NCI-H748 treated with DMSO at 0.1 percent for 48 hours (cell line): ENCODE data around the gene SLC9A9.

Source experiments
- DNase-seq: peaks from one replicate; lab custom pipeline; 2025; lab: John Stamatoyannopoulos, UW

The SLC9A9 gene

DNA sequence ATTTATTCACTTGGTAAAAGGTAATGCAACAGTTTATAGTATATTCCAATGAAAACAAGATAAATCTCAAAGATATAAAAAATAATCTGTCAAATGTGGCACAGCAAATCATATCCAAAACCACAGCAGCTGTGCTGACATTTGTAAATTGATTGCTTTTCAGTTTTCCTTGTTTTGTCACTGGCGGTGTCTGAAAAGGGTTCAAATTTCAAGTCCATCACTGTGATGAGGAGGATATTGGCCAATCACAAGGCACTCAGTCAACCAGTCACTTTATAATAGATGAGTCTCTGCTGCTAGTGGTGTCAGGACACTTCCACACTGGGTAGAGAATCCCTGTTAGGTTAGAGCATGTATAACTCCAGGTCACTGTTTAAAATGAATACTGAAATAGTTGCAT, 154.8 kb downstream of the SLC9A9 start:
- no peak for DNase-seq

- no peak for DNase-seq
Measured at GRCh38 chr3:143686638-143687197, 161.6 kb downstream of the SLC9A9 start.

- no peak for DNase-seq
Measured at GRCh38 chr3:143685491-143685890, 162.8 kb downstream of the SLC9A9 start.

DNA sequence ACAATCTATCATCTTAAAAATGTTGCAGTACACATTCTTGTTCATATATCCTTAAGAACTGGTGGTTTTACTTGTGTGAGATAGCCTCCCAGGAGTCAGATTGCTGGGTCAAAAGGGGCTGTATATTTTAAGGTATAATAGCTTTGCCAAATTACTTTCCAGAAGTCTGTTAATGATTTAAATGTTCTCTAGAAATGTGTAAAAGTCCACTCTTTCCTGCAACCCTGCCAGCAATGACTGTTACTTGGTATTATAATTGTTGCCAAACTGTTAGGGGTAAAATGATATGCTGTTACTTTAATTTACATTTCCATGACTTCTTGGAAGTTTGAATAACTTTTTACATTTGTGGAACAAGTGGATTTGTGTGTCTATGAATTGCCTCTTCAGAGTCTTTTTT, 170.8 kb downstream of the SLC9A9 start:
- DNase-seq: no peak

DNA sequence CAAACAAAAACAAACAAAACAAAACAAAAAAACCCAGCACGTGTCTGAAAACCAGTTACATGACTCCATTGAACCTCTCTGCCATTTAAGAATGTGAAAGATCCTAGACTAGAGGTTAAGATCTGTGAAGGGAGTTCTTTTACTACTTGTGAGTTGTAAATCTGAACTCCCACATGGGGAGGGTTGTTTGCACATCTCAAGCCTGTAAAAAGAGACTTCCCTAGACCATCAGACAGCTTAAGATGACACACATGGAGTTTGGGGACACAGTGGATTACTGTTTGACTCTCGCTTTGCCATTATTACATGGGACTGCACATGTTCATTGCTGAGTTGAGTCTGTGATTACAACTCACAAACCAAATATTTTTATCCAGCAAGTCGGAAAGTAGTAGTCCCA, 171.5 kb downstream of the SLC9A9 start:
- DNase-seq: no peak

DNA sequence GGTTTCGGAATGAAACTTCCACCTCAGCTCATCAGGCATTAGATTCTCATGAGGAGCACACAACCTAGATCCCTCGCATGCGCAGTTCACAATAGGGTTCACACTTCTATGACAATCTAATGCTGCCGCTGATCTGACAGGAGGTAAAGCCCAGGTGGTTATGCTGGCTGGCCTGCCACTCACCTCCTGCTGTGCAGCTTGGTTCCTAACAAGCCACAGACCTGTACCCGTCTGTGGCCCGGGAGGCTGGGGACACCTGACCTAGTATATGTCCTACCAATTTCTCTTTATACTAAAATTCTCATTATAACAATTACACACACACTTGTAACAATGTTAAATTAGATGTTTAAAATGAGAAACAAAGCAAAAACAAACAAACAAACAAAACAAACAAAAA, 172.2 kb downstream of the SLC9A9 start:
- no peak for DNase-seq

DNA sequence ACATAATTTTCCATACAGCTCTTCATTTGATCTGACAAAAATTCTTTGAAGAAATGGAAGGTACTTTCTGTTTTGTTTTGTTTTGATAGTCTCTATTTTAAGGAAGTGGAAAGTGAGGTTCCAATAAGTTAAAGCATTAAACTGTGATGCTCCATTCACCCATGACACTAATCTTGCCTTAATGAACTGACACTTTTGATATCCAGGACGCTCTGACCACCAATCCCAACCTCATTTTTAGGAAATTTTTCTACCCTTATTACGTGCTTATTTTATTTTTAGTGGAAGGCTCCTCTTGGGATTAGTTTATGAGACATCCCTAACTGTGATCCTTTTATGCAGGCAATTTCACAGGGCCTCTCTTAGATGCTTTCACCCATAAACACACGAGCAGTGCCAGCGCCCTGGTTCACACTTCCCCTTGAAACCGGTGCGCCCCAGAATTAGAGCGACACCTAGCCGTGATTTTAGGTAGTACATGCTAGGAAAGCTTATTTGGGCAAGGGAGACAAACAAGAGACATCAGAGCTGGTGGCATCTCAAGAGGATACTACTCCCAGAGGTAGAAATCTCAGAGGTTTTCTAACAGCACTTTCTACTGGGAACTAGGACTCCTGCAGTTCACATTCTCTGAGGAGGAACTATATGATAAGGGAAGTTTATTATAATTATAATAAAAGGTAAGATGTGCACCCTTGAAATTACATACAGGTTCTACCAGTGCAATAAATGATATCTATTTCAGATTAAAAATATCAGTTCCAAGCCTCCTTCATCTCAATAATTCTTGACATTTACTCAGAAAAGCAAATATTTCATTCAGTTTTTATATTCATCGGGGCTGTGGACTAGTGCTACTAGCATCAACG, 173.9 kb downstream of the SLC9A9 start:
- DNase-seq: peak; percentile 39

DNA sequence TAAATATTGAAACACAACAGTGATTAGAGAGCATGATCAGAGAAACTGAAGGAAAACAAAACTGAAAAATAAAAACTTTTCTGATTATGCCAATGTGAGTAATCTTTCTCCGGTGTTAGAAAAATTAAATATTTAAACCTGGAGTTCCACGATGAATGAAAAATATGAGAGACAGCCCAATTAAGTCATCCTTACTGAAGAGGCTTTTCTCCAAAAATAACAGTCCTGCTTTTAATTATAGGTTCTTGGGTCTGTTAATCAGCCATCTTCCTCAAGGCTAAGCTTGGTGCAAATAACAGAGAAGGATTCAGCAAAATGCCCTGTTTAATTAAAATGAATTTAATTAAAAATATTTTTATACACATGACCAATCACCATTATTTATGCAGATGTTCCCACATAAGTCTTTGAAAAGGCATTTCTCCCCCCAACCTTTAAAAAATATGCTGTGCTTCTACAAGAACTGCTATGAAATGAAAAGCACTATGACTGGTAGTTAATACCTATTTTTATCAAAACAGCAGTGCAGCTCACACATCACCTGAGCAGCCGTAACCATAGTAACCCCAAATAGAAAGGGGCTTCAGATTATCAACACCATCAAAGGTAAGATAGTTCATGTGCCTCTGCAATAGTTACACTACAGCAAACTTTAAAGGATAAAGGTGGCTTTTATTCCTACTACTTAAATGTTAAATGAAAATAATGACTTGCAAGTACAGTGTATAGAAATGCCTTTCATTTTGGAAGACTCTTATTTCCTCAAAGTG, 175.7 kb downstream of the SLC9A9 start:
- no peak for DNase-seq

DNA sequence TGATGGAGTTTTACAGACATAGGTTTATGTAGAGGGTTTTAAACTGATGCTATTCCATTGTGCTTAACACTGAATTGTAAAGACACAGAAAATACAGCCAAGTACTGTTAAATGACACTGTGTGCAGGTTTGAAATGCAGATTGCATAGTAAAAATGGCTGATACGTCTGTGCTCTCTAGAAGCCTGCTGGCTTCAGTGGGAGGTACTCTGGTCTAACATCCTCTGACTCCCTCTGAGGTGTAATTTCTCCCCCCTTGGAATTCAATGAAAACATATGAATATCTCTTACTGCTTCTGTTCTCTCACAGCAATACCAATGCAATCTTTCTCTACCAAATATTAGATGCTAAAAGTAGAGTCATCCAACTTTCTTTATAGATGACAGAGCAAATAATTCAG, 176.6 kb downstream of the SLC9A9 start:
- no peak for DNase-seq

DNA sequence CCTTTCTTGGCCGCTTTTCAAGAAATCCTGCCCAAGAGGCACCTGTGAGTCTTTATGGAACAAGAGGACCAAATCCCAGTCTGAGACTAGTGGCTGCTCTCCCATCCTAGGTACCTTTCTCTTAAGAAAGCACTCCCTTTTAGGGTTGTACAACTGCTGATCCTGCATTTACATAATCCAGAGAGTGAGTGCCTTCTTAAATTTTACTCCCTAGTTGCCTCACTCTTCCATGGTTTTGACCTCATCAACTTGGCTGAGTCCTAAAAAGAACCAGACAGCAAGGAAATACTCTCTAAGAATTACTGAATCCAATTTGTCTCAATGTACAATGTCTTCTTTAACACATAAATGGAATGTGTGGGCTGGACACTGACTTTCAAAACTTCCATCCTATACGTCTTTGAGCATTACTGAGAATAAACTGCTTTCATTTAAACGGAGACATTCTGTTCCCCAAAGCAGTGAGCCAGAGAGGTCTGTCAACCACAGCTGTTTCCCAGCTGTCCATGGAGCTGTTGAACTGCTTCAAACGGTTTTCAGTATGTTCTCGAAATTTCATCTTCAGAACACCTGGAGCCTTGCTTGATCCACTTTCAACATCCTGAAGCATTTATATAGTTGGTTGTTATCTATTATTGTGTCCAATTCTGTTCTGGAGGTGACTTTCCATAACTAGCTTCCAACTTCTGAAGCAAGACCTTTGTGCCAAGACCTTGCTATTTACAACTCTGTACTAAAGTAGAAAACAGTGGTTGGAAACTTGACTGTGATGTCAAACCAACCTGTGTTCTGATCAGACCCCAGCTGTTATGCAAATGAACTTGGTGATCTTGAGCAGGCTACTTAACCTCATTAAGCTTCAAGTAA, 179.1 kb downstream of the SLC9A9 start:
- DNase-seq: no peak

DNA sequence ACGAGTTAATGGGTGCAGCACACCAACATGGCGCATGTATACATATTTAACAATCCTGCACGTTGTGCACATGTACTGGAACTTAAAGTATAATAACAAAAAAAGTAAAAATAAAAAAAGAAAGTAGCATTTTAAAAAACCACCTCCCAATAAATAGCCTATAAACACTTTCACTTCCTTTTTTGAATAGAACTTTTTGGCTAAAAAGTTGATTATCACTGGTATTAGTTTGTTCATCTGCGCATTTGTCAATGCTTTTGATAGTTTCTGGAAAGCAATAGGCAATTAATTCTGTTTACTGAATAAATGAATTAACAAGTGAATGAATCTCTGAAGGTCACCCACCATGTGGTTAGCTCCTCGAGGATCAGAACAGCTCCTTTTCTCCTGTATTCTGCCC, 179.9 kb downstream of the SLC9A9 start:
- DNase-seq: no peak

DNA sequence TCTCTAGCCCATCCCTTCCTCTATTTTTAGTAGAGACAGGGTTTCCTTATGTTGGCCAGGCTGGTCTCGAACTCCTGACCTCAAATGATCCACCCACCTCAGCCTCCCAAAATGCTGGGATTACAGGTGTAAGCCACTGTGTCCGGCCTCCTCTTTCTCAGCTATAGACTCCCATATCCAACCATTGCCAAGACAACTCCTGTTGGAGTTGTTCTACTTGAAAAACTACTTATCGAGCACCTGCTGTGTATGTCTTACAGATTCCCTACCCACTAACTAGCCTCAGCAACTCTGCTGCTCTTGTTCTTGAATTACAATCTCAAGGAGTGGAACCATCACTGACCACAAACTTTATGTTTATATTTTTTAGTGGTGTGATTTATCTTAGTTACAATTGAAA, 186.6 kb downstream of the SLC9A9 start:
- DNase-seq: no peak

- no peak for DNase-seq
Measured at GRCh38 chr3:143658861-143659260, 189.4 kb downstream of the SLC9A9 start.

- no peak for DNase-seq
Measured at GRCh38 chr3:143658116-143658515, 190.2 kb downstream of the SLC9A9 start.

DNA sequence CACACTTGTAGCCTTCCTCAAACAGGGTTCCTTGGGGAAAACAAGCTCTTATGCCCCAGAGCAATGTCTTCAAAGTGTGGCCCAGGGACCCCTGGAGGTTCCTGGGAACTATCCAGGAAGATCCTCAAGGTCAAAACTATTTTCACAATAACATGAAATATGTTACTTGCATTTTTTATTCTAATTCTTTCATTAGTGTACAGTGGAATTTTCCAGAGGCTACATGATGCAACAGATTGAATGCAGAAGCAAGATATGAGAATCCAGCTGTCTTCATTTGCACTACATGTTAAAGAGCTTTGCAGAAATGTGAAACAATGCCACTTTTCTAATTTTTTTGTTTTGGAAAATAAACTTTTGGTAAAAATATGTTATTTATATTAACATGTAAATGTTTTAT, 190.9 kb downstream of the SLC9A9 start:
- DNase-seq: no peak

GRCh38 chr3:143654906-143655305, 193.4 kb downstream of the SLC9A9 start:
- no peak for DNase-seq

DNA sequence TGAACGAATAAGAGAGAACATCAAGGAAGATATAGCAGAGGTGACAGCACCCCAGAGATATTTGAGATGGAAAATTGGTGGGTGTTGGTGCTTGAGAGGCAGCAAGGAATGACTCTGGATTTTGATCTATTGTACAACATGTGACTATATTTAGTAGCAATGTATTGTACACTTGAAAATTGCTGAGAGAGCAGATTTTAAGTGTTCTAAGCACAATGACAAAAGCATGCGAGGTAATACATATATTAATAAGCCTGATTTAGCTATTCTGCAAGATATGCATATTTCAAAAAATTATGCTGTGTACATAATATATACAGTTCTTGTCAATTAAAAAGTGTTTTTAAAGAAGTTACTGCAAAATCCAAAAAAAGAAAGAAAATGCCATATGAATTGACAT, 194.3 kb downstream of the SLC9A9 start:
- no peak for DNase-seq

DNA sequence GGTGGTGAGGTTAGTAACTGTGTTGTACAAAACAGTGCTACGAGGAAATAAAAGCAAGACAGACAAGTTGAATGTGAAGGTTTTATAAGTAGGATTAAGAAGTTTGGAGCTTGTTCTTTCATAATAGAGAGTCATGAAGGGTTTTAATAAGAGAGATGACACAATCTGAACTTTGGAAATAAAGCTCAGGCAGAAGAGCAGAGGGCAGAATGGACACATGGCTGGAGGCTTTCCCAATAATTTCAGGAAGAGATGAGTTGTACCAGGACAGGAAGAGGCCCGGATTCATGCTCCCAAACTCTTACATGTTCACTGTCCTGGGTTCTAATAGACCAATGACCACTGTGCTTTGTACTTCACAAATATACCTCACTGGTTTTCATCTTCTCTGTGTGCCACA, 194.8 kb downstream of the SLC9A9 start:
- no peak for DNase-seq

DNA sequence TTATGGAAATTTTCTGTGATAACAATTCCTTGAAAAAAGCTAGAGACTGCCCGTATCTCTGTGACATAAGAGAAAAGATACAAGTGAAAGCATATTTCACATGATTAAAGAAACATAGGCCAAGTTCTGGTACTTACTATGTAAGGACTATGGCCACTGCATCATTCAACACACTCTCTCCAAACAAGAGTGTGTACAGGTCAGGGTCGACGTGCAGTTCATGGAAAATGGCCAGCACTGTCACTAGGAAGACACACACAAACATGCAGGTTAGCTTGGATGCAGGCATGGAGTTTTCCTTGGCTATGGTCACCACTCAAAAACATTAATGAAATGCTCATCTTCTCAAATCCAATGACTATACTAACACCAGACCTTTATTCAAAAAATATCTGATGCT, 196.2 kb downstream of the SLC9A9 start:
- DNase-seq: no peak

- no peak for DNase-seq
Measured at GRCh38 chr3:143650827-143651226, 197.4 kb downstream of the SLC9A9 start.

DNA sequence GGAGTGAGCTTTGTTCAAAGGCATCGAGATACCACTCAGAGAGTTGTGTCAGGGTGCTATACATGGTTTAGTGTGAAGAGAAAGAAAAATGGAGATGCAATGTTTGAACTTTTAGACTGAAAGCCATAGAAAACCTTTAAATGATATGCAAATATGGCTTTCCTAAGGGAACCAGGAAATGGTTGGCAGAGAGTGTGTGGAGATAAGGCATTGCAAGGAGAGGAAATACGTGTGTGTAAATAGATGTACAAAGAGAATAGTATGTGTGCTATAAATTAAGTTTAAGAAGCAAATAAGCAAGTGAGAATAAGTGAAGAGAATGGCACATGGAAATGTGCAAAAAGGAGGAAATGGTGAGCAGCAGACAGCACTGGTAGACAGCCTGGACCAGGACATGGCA, 198.1 kb downstream of the SLC9A9 start:
- DNase-seq: no peak

DNA sequence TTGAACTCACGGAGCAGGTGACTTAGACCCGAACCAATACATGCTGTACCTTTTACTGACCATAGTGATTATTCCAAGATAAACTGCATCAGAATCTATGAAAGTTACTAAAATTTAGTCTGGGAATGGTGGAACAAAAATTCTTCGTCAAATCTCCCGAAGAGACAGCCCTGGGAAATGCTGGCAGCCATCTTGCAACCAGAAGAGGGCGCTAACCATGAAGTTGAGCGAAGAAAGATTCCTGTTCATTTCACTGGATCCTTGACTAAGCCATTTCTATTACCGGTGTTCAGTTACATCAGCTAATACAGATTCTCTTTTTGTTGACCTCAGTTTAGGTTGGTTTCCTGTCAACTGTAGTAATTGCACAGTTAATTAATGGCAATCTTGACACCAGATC, 199.6 kb downstream of the SLC9A9 start:
- DNase-seq: no peak
